GM12891 (cell line): ENCODE measurements around the gene NEK6.

Source experiments
- POLR2AphosphoS5 ChIP-seq: IDR thresholded peaks from 2 replicates; pipeline ENCODE4 v1.6.1; 2011; ENCODE audit warnings: low read depth, low read length, control low read depth
- TAF1 ChIP-seq: IDR thresholded peaks from 2 replicates; pipeline ENCODE4 v1.6.1; 2011; ENCODE audit warnings: low read depth, low read length, control low read depth

DNA sequence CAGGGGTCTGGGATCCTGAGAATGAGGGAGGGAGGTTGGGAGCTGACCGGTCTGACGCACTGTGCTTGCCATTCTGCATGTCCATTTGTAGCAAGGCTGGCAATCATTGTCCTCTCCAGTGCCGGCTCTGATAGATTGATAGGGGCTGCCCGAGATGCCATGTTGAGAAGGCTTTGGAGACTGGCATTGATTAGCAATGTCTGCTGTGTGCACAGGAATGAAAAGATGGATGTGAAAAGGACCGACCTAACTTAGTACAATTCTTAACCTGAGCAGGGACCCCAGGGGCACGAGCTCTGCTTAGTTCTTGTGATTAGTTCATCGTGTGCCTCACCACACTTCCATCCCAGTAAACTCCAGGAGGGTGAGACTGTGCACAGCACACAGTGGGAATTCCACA, 17.0 kb downstream of the NEK6 start:
- no peak for TF ChIP-seq TAF1
- no peak for TF ChIP-seq POLR2AphosphoS5
